Esophagus mucosa (tissue), 1 donor: Measurements from ENCODE around the gene PTPRR. TPM values are rescaled to one million over a fixed set of nuclear protein-coding genes. Genes with fewer than 3 reads are reported as not detected.

Source experiments
- ATAC-seq: fragments of 200-7000 bp; cut with Tn5 transposase; one replicate; pipeline ENCODE4 v1.9.1; 2020
- total RNA-seq: library from RNA; stranded (reverse); gene quantifications from one replicate; pipeline ENCODE4 v1.2.4, GENCODE V29; 2023
- donor health status: DM: yes; HTN: yes; CAD: no.

The PTPRR gene, protein sequence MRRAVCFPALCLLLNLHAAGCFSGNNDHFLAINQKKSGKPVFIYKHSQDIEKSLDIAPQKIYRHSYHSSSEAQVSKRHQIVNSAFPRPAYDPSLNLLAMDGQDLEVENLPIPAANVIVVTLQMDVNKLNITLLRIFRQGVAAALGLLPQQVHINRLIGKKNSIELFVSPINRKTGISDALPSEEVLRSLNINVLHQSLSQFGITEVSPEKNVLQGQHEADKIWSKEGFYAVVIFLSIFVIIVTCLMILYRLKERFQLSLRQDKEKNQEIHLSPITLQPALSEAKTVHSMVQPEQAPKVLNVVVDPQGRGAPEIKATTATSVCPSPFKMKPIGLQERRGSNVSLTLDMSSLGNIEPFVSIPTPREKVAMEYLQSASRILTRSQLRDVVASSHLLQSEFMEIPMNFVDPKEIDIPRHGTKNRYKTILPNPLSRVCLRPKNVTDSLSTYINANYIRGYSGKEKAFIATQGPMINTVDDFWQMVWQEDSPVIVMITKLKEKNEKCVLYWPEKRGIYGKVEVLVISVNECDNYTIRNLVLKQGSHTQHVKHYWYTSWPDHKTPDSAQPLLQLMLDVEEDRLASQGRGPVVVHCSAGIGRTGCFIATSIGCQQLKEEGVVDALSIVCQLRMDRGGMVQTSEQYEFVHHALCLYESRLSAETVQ
- total RNA-seq: not detected

DNA sequence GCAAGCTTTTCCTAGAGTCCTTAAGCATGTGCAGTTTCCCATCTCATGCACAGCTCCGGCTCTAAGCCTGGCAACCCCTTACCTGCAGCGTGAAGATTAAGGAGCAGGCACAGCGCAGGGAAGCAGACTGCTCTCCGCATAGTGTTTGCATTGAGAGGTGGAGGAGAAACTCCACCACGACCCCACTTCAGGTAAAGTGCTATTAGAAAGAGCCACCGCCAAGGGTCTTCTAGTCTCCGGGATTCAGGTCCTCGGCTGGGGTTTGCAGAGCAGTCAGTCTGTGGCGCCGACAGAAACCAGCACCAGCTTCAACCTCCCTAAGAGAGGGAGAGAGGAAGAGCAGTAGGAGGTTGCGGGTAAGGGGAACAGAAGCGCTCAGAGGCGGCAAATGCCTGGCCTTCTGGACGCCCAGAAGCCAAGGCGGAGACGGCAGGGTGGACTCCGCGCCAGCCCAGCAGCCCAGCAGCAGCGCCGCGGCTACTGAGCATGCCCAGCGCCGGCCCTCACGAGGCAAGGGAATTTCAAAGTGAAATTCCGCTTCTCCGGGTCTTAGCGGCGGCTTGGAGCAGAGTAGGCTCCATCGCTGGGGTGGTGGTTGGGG lies at the start of gene PTPRR:
Gene PTPRR (minus strand): TSS at position 488 of the 601 bp plus-strand sequence. CDS start 348 bp downstream, at position 140.
- ATAC-seq: no peak

DNA sequence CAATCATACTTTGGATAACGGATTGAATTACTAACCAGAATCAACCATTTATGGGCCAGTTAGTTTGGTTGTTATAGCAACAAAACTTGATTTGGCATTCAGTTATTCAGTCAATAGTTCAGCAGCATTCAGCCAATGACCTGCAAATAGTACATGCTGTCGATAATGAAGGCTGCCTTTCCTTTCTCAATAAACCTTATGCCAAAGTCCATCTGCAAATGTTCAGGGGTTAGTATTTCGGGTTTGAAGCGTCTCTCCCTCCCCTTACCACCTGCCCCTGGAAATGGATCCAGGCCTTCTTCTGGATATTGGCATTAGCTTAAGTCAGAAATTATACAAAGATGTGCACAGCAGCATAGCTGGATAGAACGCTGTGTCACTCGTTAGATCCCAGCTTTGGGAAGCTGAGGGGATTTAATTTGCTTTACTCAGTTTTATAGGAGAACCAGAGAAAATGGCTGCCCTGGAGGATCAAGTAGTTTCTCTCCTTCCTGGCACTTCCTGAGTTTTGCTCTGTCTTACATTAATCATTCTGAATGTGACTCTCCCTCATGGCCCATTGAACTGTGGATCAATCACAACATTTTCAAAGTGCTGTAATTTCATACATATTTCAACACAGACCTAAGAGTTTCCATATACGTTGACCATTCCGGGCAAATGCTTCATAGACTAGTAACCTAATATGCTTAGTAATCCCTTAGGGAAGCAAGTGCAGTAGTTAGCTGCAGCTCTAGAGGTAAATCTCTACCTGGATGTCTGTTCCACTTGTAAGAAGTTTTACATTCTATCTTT lies 46.7 kb upstream of the PTPRR start:
- no peak for ATAC-seq

DNA sequence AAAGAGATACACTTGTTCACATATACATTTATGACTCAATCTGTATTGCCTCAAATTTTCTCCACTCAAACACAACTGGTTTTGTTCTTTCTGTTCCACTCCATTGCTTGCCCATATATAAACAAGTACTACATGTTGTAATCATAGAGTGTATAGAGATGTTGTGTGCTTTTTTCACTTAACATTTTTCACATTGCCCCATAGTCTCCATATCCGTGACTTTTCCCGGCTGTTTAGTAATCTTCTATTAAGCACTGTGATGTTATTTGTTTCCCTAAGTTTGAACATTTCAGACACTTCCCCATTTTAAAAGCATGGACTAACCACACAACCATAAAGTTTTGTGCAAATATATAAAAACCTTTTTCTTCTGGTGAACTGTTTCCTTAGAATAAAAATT lies 45.5 kb upstream of the PTPRR start:
- ATAC-seq: no peak

DNA sequence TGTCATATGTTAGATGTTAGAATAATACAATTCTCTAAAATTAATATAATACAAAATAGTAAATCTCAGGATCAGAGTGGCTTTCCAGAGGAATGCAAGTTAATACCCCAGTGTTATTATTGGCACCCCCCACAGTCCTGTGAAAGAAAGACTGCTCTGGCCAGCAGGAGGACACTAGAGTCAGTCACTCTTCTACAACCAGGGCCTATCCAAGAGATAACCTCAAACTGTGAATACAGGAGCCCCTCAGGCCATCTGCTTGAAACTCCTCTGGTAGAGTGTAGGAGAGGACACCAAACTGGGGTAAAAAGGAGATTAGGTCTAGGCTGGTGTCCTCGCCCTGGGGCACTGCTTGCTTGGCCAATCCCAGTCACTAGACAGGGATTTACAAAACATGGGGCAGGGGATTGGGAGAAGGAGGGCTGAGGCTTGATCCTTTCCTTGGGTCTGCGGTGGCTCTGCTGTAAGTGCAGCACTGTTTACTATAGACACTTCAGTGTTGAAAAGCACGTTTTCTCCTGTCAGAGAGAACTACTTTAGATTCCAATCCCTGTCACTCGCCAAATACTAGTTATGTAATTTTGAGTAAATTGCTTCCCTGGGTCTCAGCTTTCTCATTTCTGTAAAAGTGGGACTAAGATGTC lies 44.5 kb upstream of the PTPRR start:
- ATAC-seq: no peak

DNA sequence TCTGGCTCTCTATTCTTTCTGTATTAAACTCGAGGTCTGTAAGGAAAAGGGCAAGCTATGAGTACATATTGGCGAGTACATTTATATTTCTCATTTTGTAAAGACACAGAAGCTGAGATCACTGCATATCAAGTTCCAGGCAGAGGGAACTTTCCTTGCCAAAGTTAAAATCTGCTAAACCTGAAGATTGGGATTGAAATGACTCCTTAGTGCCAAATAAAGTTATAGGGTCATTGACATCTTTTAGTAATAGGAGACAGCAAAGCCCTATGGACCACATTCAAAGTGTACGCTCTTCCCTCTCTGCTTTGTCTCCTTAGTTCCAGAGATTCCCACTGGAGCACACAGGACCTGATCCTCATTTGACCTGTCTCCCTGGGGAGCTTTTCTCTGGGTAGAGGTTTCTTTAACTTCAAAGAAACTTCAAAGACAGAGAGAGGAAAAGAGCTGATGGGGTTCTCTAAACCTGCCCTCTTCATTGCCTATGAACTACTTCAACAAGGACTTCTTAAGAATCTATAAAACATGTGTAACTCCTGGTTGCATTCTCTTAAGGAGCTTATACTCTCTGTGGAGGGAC lies 42.6 kb upstream of the PTPRR start:
- ATAC-seq: no peak

DNA sequence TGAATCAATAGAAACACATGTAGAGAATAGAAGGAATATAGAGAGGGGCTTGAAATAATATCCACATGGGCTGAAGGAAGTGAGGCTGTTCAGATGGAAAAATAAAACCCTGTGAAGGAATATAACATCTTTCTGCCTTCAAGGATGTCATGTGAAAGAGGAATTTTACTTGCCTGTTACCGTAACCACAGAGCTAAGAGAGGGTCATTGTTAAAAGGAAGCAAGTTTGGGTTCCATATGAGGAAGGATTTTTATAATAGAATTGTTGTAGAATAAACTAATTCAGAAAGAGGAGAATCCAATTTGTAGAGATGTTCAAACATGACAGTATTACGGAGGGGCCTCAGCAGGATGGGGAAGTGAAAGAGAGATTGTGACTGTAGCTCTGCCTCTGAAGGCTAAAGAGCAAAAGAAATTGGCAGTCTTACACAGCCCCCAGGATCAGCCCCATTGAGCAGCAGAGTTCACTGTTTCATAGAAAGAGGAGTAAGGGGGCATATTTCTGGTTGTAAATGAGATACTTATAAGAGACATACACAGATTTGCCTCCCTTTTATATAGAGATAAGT lies 41.8 kb upstream of the PTPRR start:
- ATAC-seq: no peak

DNA sequence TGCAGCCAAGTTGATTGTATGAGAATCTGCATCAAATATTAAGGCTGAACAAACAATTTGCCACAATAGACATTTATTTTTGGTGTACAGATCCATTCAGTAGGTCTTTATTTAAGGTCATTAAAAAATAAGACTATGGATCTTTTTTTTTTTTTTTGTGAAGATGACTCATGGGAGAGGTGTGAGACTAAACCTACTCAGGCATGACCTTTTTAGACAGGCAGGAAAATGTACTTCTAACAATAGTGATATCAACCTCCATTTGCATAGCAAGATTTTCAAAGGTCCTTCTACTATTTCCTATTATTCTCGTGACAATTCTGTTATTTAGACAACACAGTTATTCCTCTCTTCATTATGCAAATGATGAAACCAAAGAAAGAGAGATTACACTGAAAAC lies 39.9 kb upstream of the PTPRR start:
- no peak for ATAC-seq

DNA sequence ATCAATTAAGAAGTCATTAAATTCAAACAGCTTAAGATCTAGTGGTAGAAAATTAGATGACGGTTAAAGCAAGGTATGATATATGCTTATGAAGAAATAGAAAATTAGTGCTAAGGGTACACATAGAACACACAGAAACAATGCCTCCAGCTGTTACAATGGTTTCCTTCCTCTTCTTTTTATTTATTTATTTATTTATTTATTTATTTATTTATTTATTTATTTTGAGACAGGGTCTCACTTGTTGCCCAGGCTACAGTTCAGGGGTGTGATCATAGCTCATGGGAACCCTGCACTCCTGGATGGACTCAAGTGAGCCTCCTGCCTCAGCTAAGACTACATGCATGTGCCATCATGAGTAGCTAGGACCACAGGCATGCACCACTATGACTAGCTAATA lies 34.9 kb upstream of the PTPRR start:
- ATAC-seq: no peak

DNA sequence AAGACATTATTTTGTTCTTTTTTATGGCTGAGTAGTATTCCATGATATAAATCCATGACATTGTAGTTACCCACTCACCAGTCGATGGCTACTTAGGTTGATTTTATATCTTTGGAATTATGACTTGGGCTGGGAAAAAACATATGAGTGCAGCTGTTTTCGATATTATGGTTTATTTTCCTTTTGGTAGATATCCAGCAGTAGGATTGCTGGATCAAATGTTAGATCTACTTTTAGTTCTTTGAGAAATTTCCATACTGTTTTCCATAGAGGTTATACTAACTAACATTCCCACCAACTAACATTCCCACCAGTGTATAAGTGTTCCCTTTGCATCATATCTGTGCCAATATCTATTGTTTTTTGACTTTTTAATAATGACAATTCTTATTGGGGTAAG lies 29.9 kb upstream of the PTPRR start:
- no peak for ATAC-seq

DNA sequence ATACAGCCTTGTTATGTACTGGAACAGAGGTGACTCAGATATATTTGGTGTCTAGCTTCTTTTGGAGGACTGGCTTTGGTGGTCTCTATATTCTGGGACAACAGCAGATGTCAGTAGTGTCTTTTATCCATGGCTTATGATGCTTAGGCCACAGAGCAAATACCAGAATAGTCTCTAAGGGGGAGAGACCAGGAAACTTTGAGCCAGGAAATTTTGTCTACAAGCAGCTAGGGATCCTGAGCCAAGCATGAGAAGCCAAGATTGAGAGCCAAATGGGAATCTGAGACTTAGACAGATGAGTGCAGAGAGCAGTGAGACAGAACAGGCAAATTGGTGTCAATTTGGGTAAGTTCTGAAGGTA lies 28.4 kb upstream of the PTPRR start:
- ATAC-seq: no peak

DNA sequence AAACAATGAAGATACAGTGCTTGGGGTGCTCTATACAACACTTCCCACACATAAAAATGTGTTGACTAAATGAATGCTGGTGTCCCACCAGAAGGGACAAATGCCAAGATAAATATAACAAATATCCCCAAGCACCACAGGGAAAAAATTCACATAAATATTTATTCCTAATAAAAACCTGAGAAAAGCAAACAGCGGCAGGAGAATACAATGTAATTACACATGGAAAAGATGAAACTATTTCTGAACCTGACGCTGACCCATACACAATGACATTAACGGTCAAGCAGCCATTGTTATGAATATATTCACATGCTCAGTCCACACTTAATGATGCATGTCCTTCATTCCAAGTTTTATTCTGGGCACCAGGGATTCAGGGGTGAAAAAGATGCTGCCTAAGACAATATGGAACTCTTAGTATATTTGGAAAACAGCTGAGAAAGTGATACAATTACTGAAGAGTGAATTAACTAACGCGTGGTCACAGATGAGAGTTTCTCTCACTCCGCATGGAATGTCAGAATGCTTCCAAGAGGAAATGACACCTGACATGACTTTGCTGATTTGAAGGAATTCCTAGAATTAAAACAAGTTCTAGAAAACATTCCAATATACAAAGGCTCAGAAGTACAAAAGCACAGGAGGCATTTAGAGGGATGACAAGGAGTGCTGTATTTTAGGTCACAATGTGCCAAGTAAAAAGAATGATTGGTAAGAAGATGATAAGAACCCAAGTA lies 27.9 kb upstream of the PTPRR start:
- ATAC-seq: no peak

DNA sequence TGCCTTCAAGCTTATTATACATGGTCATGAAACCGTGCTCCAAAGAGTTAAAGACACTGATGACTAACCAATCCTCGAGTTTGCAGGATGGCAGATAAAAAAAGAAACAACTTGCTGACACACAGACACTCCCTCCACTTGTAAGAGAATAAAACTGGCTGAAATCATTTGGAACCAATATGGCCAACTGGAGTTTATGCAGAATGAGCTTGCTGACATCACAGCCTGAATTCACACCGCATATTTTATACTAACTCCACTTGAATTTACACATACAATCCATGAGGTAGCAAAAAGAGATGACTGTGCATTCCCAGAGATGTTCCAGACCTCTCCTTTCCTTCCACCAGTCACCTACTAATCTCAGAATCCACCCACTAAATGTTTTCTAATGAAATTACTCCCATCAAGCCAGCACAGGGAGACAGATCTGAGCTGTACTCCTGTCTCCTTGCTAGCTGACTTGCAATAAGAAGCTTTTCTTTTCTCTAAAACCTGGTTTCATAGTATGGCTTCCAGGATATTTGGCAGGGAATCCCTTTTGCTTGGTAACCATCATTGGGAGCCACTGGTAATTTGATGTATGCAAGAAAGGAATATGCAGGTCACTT lies 15.8 kb upstream of the PTPRR start:
- ATAC-seq: no peak

DNA sequence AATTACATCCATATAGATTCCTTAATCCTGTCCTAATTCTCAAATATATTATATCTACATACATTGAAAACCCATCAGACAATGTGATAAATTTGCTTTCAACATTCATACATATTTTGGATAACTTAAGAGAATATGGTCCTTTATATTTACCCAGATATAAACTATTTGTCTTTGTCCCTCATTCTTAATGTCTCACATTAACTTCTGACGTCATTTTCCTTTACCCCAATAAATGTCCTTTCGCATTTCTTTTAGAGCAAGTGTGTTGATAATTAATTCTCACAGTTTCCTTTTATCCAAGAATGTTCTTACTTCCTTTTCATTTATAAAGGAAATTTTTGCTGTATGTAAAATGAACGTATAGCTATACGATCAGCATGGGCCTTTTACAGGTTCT lies 12.6 kb upstream of the PTPRR start:
- ATAC-seq: no peak

DNA sequence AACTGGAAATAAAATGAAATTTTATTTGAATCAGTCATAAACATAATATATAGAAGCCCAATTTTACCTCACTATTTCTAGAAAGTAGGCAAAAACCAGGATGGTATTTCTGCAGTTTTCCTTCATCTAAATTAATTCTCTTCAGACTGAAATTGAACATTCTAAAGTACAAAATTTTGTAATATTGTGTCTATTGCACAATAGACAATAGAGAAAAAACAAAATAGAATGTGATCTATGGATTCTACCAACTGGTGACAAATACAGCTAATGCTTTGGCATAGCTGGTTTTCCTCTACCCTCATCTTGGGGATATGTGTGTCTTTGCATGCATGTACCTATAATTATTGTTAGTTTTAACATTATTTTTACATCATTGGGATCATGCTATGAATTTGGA lies 8.5 kb upstream of the PTPRR start:
- no peak for ATAC-seq

DNA sequence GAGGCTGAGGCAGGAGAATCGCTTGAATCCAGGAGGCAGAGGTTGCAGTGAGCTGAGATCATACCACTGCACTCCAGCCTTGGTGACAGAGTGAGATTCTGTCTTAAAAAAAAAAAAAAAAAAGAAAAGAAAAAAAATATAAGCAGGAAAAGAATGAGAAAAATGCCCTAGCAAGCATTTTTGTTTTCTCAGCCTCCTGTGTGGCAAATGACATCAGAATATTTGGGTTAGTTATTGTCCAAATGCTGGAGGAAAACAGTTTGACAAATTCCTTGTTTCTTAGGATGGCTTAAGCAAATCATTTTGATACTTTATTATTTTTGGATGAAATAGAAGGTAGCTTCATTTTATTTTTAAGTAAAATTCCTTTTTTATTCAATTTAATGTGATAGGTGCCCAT lies 7.5 kb upstream of the PTPRR start:
- no peak for ATAC-seq

DNA sequence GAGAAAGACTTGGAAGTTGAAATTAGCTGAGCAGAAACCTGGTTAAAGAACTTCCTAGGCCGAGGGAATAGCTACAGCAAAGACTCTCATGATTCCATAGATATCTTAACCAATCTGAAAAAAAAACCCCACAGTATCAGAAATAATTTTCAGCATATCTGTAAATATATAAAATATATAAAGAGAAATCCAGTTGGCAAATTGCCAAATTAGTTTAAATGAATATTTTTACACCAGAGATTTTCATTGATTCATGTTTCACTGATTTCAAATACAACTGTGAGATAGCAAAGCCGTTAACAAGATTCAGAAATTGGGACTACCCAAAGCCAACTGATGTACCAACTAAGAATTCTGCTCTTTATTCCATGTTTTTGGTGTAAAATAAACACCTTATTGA lies 6.8 kb upstream of the PTPRR start:
- no peak for ATAC-seq

DNA sequence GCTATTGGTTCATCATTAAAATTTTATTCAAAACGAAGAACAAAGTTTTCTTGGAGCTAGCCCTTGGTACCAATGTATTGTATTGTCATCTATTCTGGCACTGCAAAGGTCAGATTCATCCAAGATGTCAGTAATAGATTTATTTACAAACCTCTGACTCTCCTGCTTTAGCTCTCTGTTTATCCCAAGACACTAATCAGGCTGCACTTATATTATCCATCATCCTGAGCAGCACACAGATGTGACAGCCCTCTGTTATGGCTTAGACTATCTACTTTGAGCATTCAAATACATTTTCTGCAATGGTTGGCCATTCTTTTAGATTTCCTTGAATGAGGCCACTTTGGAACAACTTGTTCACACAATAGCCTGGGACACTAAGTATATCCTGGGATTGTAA lies 5.0 kb upstream of the PTPRR start:
- no peak for ATAC-seq

DNA sequence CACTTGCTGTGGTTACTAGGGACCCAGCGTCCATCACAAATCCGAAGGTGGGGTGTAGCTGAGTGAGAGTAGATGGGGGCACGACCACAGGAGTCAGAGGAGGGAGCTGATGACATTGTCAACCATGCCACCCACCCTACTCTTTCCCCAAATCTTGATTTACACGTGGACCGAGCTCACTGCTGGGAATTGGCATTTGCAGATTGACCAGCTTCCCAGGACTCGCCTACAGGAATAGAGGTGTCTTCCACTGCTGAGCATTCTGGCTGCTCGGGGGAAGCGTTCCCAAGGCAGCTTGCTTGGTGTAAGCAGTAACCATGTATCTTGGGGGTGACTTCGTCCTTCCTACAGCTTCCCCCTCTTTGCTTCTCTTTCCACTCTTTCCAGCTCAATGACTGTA lies 353 bp upstream of the PTPRR start:
- no peak for ATAC-seq

DNA sequence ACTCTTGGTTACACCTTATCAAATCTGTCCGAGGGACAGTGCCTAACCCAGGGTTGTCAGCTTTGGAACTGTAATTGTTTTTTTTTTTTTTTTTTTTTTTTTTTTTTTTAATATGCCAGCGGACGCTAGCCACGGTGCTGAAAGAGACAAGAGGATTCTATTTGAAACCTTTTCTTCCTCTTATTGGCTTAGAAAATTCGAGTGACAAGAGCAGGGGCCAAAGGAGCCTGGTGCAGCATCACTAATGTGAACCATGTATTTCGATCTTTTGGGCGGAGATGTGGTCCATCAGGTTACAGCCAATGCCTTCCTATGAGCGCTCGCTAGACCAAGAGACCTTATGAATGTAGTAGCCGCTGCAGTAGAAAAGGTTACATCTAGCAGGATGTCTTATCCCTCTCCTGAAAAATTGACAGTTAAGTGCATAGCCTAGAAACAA lies 922 bp downstream of the PTPRR start:
- ATAC-seq: no peak

DNA sequence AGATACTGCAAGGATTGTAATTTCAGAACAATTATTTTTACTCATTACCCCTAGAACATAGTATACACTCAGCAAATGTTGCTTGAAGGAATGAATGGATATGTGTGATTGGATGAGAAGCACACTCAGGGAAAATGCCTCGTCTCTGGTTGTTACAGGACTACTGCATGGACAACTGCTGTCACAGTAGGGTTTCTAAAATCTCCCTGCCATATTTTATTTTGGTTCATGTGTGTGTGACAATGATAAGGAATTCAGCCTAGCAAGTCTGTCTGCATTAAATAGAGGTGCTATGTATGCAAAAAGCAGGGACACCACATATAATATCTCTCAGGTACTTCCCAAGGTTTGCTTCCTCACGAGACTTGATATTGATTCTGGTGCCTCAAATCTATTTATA lies 1.4 kb downstream of the PTPRR start:
- no peak for ATAC-seq

DNA sequence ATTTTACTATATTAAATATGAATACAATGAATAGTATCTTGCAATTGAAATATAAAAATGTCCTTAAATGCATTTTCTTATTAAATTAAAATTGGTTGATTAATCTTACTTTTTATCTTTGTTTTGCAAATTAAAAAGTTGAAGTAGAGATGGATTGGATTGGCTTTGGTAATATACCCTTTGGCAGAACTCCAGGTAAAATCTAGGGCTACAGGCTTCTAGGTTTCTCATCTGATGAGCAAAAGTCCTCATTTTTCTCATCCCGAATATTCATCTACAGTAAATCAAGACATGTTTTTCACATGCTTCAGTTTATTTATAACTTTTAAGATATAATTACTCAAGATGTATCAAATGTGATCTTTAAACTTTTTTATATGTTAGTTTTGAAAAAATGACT lies 2.2 kb downstream of the PTPRR start:
- ATAC-seq: no peak
